ENCODE measurements around the gene SLC25A12.

The SLC25A12 gene

GRCh38 chr2:171874963-171875362 lies 19.1 kb downstream of the SLC25A12 start:
- H3K4me3 ChIP-seq (ENCODE audit: low read depth, low read length): no peak overlapping the region
- TF ChIP-seq CTCF (IDR thresholded peaks at IDR 0.05; ENCODE audit: insufficient read depth, low read depth, low read length, missing control alignments): no peak
- DNase-seq (ENCODE audit: low read depth): no peak

GRCh38 chr2:171874517-171874916 lies 19.5 kb downstream of the SLC25A12 start:
- no peak for TF ChIP-seq CTCF (IDR thresholded peaks at IDR 0.05; ENCODE audit: insufficient read depth, low read depth, low read length, missing control alignments)
- H3K4me3 ChIP-seq (ENCODE audit: low read depth, low read length): no peak overlapping the region
- no peak for DNase-seq (ENCODE audit: low read depth)

- DNase-seq (ENCODE audit: low read depth): no peak
- TF ChIP-seq CTCF (IDR thresholded peaks at IDR 0.05; ENCODE audit: insufficient read depth, low read depth, low read length, missing control alignments): no peak
- no peak overlapping the region for H3K4me3 ChIP-seq (ENCODE audit: low read depth, low read length)
Observed at GRCh38 chr2:171864357-171864985, 29.6 kb downstream of the SLC25A12 start.

- H3K4me3 ChIP-seq (ENCODE audit: low read depth, low read length): no peak overlapping the region
- DNase-seq (ENCODE audit: low read depth): no peak
- TF ChIP-seq CTCF (IDR thresholded peaks at IDR 0.05; ENCODE audit: insufficient read depth, low read depth, low read length, missing control alignments): no peak
Observed at GRCh38 chr2:171862501-171862900, 31.5 kb downstream of the SLC25A12 start.

GRCh38 chr2:171858397-171858958 lies 35.6 kb downstream of the SLC25A12 start:
- DNase-seq (ENCODE audit: low read depth): no peak

GRCh38 chr2:171855401-171855800 lies 38.6 kb downstream of the SLC25A12 start:
- no peak for TF ChIP-seq CTCF (IDR thresholded peaks at IDR 0.05; ENCODE audit: insufficient read depth, low read depth, low read length, missing control alignments)
- no peak overlapping the region for H3K4me3 ChIP-seq (ENCODE audit: low read depth, low read length)
- DNase-seq (ENCODE audit: low read depth): no peak

More at GRCh38 chr2:171858397-171858958, 35.6 kb downstream of the SLC25A12 start:
- H3K4me3 ChIP-seq (ENCODE audit: low read depth, low read length): no peak overlapping the region
- no peak for TF ChIP-seq CTCF (IDR thresholded peaks at IDR 0.05; ENCODE audit: insufficient read depth, low read depth, low read length, missing control alignments)
